HCT116 (cell line): ENCODE measurements around the gene ATG4D. TPM values are rescaled to one million over a fixed set of nuclear protein-coding genes. Genes with fewer than 3 reads are reported as not detected.
A peak's percentile ranks its signal among the peaks of the same experiment; 100 is the strongest.

Source experiments
- ATAC-seq: fragments of 200-7000 bp; cut with Tn5 transposase; 2 replicates; pipeline ENCODE4 v1.9.1; 2020; ENCODE audit warnings: mild to moderate bottlenecking, moderate library complexity
- BruUV-seq: library from RNA; stranded (reverse); fragments of 400-500 nt; replicated peaks from 2 replicates; lab custom pipeline; 2021; lab: Mats Ljungman, UMichigan
- CTCF ChIA-PET: fragments of 300-600 bp; sonication (Branson Sonifier 250); formaldehyde crosslinking; loops from one replicate; lab custom pipeline; 2021; ENCODE audit warnings: antibody characterized with exemption; lab: Charles Lee
- POLR2A ChIA-PET: fragments of 300-600, 350-600 bp; sonication (Branson Sonifier 250); formaldehyde crosslinking; loops from one replicate; lab custom pipeline; 2021; ENCODE audit warnings: antibody characterized with exemption; lab: Charles Lee
- RAD21 ChIA-PET, 2 experiments: fragments of 300-600 bp; sonication (Branson Sonifier 250); formaldehyde crosslinking; loops; one replicate each; lab custom pipeline; 2023; ENCODE audit warnings: low total read pairs in 2 of 2; ENCODE audit not compliant: uncharacterized antibody in 2 of 2, unreplicated experiment in 2 of 2, low non-redundant PET in 1 of 2; lab: Charles Lee
- DNase-seq: peaks from one replicate; pipeline ENCODE4 v3.0.0-alpha.2; 2010; ENCODE audit warnings: low read depth, low spot score
- H2AFZ ChIP-seq: fragments of 200-600 bp; shearing (Covaris generic), sonication (generic); 2 replicates; pipeline ENCODE4 v1.6.1; 2017; ENCODE audit warnings: low read depth, mixed run types, mixed read lengths, antibody characterized with exemption, low read length; ENCODE audit not compliant: poor library complexity, severe bottlenecking
- H3K27ac ChIP-seq: 2 replicates; pipeline ENCODE4 v1.5.1; 2012; ENCODE audit warnings: low read depth, low read length
- H3K27me3 ChIP-seq: fragments of 200-600 bp; sonication (generic); 2 replicates; pipeline ENCODE4 v1.6.1; 2016; ENCODE audit warnings: mixed run types, low read length, mixed read lengths; ENCODE audit not compliant: insufficient read depth
- H3K36me3 ChIP-seq, 2 experiments: fragments of 200-500 bp in 1 of 2; fragments of 200-600 bp in 1 of 2; sonication (Bioruptor generic) in 1 of 2; sonication (generic) in 1 of 2; 2 replicates each; pipeline versions ENCODE4 v1.5.1 to v1.6.1; 2014 to 2016; ENCODE audit warnings: low read length in 2 of 2, inconsistent platforms in 1 of 2, mixed read lengths in 1 of 2, mixed run types in 1 of 2; ENCODE audit not compliant: insufficient read depth in 2 of 2, control insufficient read depth in 1 of 2
- H3K4me1 ChIP-seq, 2 experiments: fragments of 200-600 bp in 1 of 2; sonication (generic) in 1 of 2; 2 replicates each; pipeline versions ENCODE4 v1.5.1 to v1.6.1; 2012 to 2017; ENCODE audit warnings: low read length in 2 of 2, inconsistent platforms in 1 of 2, mild to moderate bottlenecking in 1 of 2, mixed read lengths in 1 of 2, mixed run types in 1 of 2, moderate library complexity in 1 of 2; ENCODE audit not compliant: insufficient read depth in 2 of 2, control insufficient read depth in 1 of 2
- H3K4me2 ChIP-seq: fragments of 200-600 bp; sonication (generic); 2 replicates; pipeline ENCODE4 v1.6.1; 2017; ENCODE audit warnings: mixed run types, low read length, mixed read lengths
- H3K4me3 ChIP-seq, 2 experiments: fragments of 200-600 bp in 1 of 2; sonication (generic) in 1 of 2; replicated peaks in 1 of 2; 2 replicates each; pipeline ENCODE4 v1.5.1; 2011 to 2016; ENCODE audit warnings: low read length in 2 of 2, control low read depth in 1 of 2, low read depth in 1 of 2, mild to moderate bottlenecking in 1 of 2, mixed read lengths in 1 of 2, mixed run types in 1 of 2
- H3K79me2 ChIP-seq: fragments of 200-600 bp; sonication (generic); 2 replicates; pipeline ENCODE4 v1.6.1; 2017; ENCODE audit warnings: mild to moderate bottlenecking, mixed run types, low read length, moderate library complexity, mixed read lengths; ENCODE audit not compliant: insufficient read depth
- H3K9ac ChIP-seq: fragments of 200-600 bp; sonication (generic); 2 replicates; pipeline ENCODE4 v1.6.1; 2016; ENCODE audit warnings: low read length, mixed read lengths
- H3K9me2 ChIP-seq: fragments of 200-600 bp; sonication (generic), shearing (Covaris generic); 2 replicates; pipeline ENCODE4 v1.6.1; 2017; ENCODE audit warnings: mixed run types, mild to moderate bottlenecking, moderate library complexity; ENCODE audit not compliant: insufficient read depth
- H3K9me3 ChIP-seq, 2 experiments: fragments of 200-500 bp in 1 of 2; fragments of 200-600 bp in 1 of 2; sonication (Bioruptor generic) in 1 of 2; sonication (generic) in 1 of 2; 2 replicates each; pipeline ENCODE4 v1.6.1; 2014 to 2017; ENCODE audit warnings: low read length in 2 of 2, mixed read lengths in 2 of 2, inconsistent platforms in 1 of 2, low read depth in 1 of 2, mild to moderate bottlenecking in 1 of 2, mixed run types in 1 of 2, moderate library complexity in 1 of 2; ENCODE audit not compliant: control insufficient read depth in 1 of 2, insufficient read depth in 1 of 2
- H4K20me1 ChIP-seq: fragments of 200-600 bp; sonication (generic), shearing (Covaris generic); 2 replicates; pipeline ENCODE4 v1.6.1; 2017; ENCODE audit warnings: mixed run types, mild to moderate bottlenecking, moderate library complexity; ENCODE audit not compliant: insufficient read depth
- CEBPB ChIP-seq: IDR thresholded peaks from 2 replicates; pipeline ENCODE4 v1.6.1; 2012; ENCODE audit warnings: low read depth
- ELF1 ChIP-seq: IDR thresholded peaks from 2 replicates; pipeline ENCODE4 v1.6.1; 2012; ENCODE audit warnings: low read depth, borderline replicate concordance
- JUND ChIP-seq: IDR thresholded peaks from 2 replicates; pipeline ENCODE4 v1.6.1; 2012
- POLR2A ChIP-seq: IDR thresholded peaks from 2 replicates; pipeline ENCODE4 v1.7.0; 2011; ENCODE audit warnings: borderline replicate concordance; ENCODE audit not compliant: insufficient read depth, insufficient read length; ENCODE audit errors: extremely low read depth
- POLR2AphosphoS5 ChIP-seq: IDR thresholded peaks from 2 replicates; pipeline ENCODE4 v1.6.1; 2011; ENCODE audit warnings: mild to moderate bottlenecking, low read depth, low read length, moderate library complexity
- REST ChIP-seq: IDR thresholded peaks from 2 replicates; pipeline ENCODE4 v1.6.1; 2012; ENCODE audit warnings: low read depth
- SIN3A ChIP-seq: IDR thresholded peaks from 2 replicates; pipeline ENCODE4 v1.6.1; 2012; ENCODE audit warnings: low read depth
- SP1 ChIP-seq: IDR thresholded peaks from 2 replicates; pipeline ENCODE4 v1.6.1; 2012; ENCODE audit warnings: low read depth
- SRF ChIP-seq: IDR thresholded peaks from 2 replicates; pipeline ENCODE4 v1.6.1; 2012; ENCODE audit warnings: low read depth
- TCF7L2 ChIP-seq: IDR thresholded peaks from 2 replicates; pipeline ENCODE4 v1.7.0; 2011; ENCODE audit warnings: borderline replicate concordance, inconsistent platforms; ENCODE audit not compliant: insufficient read depth, insufficient read length; ENCODE audit errors: extremely low read depth
- YY1 ChIP-seq: IDR thresholded peaks from 2 replicates; pipeline ENCODE4 v1.6.1; 2011; ENCODE audit warnings: low read length, low read depth, moderate library complexity, mild to moderate bottlenecking; ENCODE audit not compliant: insufficient replicate concordance; ENCODE audit errors: extremely low read depth
- ZNF274 ChIP-seq: fragments of 200-500 bp; sonication (Bioruptor generic); IDR thresholded peaks from 2 replicates; pipeline ENCODE4 v1.6.1; 2014; ENCODE audit warnings: mild to moderate bottlenecking, low read depth, low read length, inconsistent platforms
- intact Hi-C: fragments of 100-400 bp; cut with micrococcal nuclease; formaldehyde crosslinking; loops from 2 replicates; pipeline ENCODE4 v1.10.0; 2022
- total RNA-seq: library from RNA; stranded (reverse); gene quantifications from one replicate; pipeline ENCODE4 v1.2.1, GENCODE V29; 2021; ENCODE audit not compliant: unreplicated experiment
- TF ChIP-seq, protein P1 (sequence below): IDR thresholded peaks from 2 replicates; pipeline ENCODE4 v1.6.1; 2012

The ATG4D gene
- total RNA-seq, 1 experiment from 2014 or later, result 45.4 TPM

GRCh38 chr19:10587022-10587838 is 43.5 kb downstream of the ATG4D start, which contains the start of gene AP1M2:
TSS of gene AP1M2 (minus strand) at chr19:10587312. CDS start at chr19:10587231, 81 bp downstream.
- no peaks in the 10 kb centered on the region for H3K27me3 ChIP-seq
- DNase-seq (peak; percentile 42), ATAC-seq (peak; percentile 90)
- intact Hi-C loops, result no loop called here
- H4K20me1 ChIP-seq, result no peaks in the 10 kb centered on the region
- H3K4me3 ChIP-seq, result peak within 1 kb of the TSS; percentile 76 to 86
- TF ChIP-seq SP1 (peak; percentile 34; the same call in 1 of the 2 replicates), POLR2AphosphoS5 (peak; percentile 83), YY1 (peak; percentile 86), ELF1 (no peak; the same call in 1 of the 2 replicates), SIN3A (peak; percentile 34; the same call in 1 of the 2 replicates), CEBPB (no peak)
- TF ChIP-seq, protein P1, sequence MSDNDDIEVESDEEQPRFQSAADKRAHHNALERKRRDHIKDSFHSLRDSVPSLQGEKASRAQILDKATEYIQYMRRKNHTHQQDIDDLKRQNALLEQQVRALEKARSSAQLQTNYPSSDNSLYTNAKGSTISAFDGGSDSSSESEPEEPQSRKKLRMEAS, result peak; percentile 87
- H3K4me1 ChIP-seq, result peaks cover 0 to 12% of the 10 kb centered on the region in 2 experiments; a peak in 1 of 4 replicates
- peak within 1 kb of the TSS; percentile 78 for H3K9ac ChIP-seq
- ChIA-PET RAD21 (interaction anchor here in 1 of 2 experiments (0.7 kb wide), 1 partner anchor 82 kb away, joined by 3 read pairs; no protein-coding TSS in a partner anchor), POLR2A (no interaction called here), CTCF (interaction anchor here (2.6 kb wide), 1 partner anchor 58 kb away, joined by 9 read pairs; no protein-coding TSS in a partner anchor)
- H3K27ac ChIP-seq, result peak within 1 kb of the TSS; percentile 67
- H3K9me3 ChIP-seq, result no peaks in the 10 kb centered on the region
- H3K79me2 ChIP-seq, result peaks cover 4% of the 10 kb centered on the region; the same call in 1 of the 2 replicates
- BruUV-seq, result no TSS peak
- peak within 1 kb of the TSS; percentile 87 for H3K4me2 ChIP-seq
- peaks cover 6% of the 10 kb centered on the region; the same call in 1 of the 2 replicates for H3K9me2 ChIP-seq
- H3K36me3 ChIP-seq, result peaks cover 0 to 3% of the 10 kb centered on the region in 2 experiments; a peak in 1 of 4 replicates
- H2AFZ ChIP-seq, result peak within 1 kb of the TSS; percentile 89

- H3K4me2 ChIP-seq, result peak overlapping the region; percentile 87
- DNase-seq (no peak), ATAC-seq (no peak)
- H3K79me2 ChIP-seq, result peaks cover 4% of the 10 kb centered on the region; the same call in 1 of the 2 replicates
- POLR2A ChIA-PET, result no interaction called here
- H3K4me1 ChIP-seq, result peaks cover 0 to 12% of the 10 kb centered on the region in 2 experiments; a peak in 1 of 4 replicates
- peak overlapping the region; percentile 89 for H2AFZ ChIP-seq
- CTCF ChIA-PET, result no interaction called here
- H3K9ac ChIP-seq, result no peak overlapping the region
- intact Hi-C loops, result no loop called here
- H3K9me3 ChIP-seq, result no peaks in the 10 kb centered on the region
- BruUV-seq, result no TSS peak
- H3K4me3 ChIP-seq, result peak overlapping the region in 1 of 2 experiments; percentile 86; a peak in 2 of 4 replicates
- H3K9me2 ChIP-seq, result peaks cover 6% of the 10 kb centered on the region; the same call in 1 of the 2 replicates
- H3K27ac ChIP-seq, result no peak overlapping the region
- RAD21 ChIA-PET, result no interaction called here
- no peaks in the 10 kb centered on the region for H3K27me3 ChIP-seq
- no peaks in the 10 kb centered on the region for H4K20me1 ChIP-seq
- H3K36me3 ChIP-seq, result peaks cover 0 to 3% of the 10 kb centered on the region in 2 experiments; a peak in 1 of 4 replicates
- TF ChIP-seq ZNF274 (no peak), TCF7L2 (no peak), REST (no peak), CEBPB (no peak), POLR2A (no peak), SRF (no peak), JUND (no peak)
Measured at GRCh38 chr19:10587839-10588150, 44.1 kb downstream of the ATG4D start.
